Left cardiac atrium (tissue), 4 donors: ENCODE data around the gene USO1. TPM values are rescaled to one million over a fixed set of nuclear protein-coding genes. Genes with fewer than 3 reads are reported as not detected.
A peak's percentile ranks its signal among the peaks of the same experiment; 100 is the strongest.
"Not testable (repeated sequence)": the region's sequence is repeated elsewhere in the genome, so short reads cannot be mapped to it uniquely, and the experiment has no call there.

ENCODE experiments used
- ATAC-seq, 2 donors: fragments of 200-7000 bp; cut with Tn5 transposase; one replicate each; pipeline ENCODE4 v1.9.1; 2020; ENCODE audit warnings: mild to moderate bottlenecking in 2 of 2, moderate library complexity in 2 of 2
- DNase-seq: peaks from one replicate; pipeline ENCODE4 v3.0.0-alpha.2; 2020
- intact Hi-C, 2 donors: fragments of 100-400 bp; cut with DNase I; formaldehyde crosslinking; loops; one replicate each; pipeline versions ENCODE4 v1.14.1 to v1.15.1; 2022 to 2023
- long read RNA-seq: library from polyadenylated mRNA; unstranded; transcript quantifications from one replicate; pipeline ENCODE4 v2.0.0, GENCODE V29; 2021
- total RNA-seq, 2 donors: library from RNA; stranded (reverse); fragmentation: NEBNext Ultra II Directional; extraction: Animal tissue kit (Norgen Biotek cat#: 25700); gene quantifications; one replicate each; pipeline ENCODE4 v1.2.1, GENCODE V29; 2021
- donor health status: DM: no; HTN: yes; CAD: no.
- donor health status: DM: no; HTN: yes; CAD: no; lungs with severe emphysema.
- donor health status: DM: yes; HTN: yes; CAD: no.
- donor health status: Dilated cardiomyopathy.

The USO1 gene
- total RNA-seq = 10 to 100 TPM; 77.9 to 84.5 TPM
- long read RNA-seq, full-length matches to known transcripts = 26 of 63 reads
- long read RNA-seq, partial matches to known transcripts = 27 of 63 reads
- long read RNA-seq, other reads (novel, unspliced or antisense) = 10 of 63 reads

DNA sequence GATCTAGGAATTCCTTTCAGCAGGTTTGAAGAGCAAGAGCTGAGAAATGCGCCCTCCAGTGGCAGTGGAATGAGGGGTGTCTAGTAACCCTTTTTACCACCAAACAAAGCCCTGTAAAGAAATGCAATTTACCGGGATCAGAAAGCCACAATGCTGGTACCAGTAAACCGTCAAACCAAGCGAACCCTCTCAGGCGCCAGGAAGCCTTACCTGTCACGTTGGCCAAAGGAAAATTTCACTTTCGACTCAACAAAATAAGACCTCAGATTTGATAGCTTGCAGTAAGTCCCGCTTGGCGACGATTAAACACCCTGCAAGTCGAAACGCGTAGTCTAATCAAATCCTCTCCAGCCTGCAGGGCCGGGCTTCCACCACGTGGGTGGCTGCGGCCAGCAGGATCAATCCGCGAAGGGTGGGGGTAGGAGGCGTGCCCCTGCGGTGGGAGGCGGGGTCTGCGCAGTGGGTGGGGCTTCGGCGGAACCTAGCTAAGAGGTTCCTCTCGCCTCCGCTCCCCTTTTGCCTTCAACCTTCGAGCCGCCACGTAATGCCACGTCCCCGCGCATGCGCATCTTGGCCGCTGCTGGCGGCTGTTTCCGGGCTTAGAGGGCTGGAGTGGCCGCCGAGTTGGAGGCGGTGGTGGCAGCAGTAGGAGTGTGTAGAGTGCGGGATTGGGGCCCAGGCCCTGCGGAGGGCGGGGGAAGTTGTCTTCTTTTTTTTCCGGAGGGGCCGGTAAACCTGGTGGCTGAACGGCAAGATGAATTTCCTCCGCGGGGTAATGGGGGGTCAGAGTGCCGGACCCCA is at the start of gene USO1:
Gene USO1, plus strand, starts transcription at position 512 of the 801 bp plus-strand sequence. Its CDS starts 243 bp downstream, at position 755.
- DNase-seq (peak; percentile 98), ATAC-seq (peak; percentile 98)
- intact Hi-C loops = loop anchor here (1.0 to 10.0 kb wide), 2 partner anchors 49 to 51 kb away; partner anchors contain the start of gene G3BP2 (in 2 of the 2)

- no peak for DNase-seq
- ATAC-seq = no peak
- intact Hi-C loops = loop anchor here in 1 of 2 donors (10.0 kb wide), 1 partner anchor 50 kb away; the partner anchor contains the start of gene USO1
Measured at GRCh38 chr4:75675004-75675531, 49.3 kb upstream of the USO1 start.

DNA sequence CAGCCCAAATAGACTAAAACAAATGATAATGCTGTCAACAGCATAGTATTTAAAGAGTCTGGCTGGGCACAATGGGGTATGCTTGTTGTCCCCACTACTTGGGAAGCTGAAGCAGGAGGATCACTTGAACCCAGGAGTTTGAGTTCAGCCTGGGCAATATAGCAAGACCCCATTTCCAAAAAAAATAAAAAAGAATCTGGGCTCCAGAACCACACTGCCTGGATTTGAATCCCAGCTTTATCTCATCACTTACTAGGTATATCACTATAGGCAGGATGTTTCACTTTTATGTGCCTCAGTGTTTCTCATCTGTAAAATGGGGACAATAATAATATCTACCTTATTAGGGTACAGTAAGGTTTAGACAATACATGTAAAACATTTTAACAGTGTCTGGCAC is 45.9 kb upstream of the USO1 start:
- DNase-seq = no peak
- no peak for ATAC-seq
- intact Hi-C loops = loop anchor here in 1 of 2 donors (10.0 kb wide), 1 partner anchor 46 kb away; the partner anchor contains the start of gene USO1

GRCh38 chr4:75678965-75679364 is 45.4 kb upstream of the USO1 start:
- intact Hi-C loops = loop anchor here in 1 of 2 donors (10.0 kb wide), 1 partner anchor 46 kb away; the partner anchor contains the start of gene USO1

GRCh38 chr4:75679876-75680575 is 44.4 kb upstream of the USO1 start:
- intact Hi-C loops = loop anchor here in 1 of 2 donors (10.0 kb wide), 1 partner anchor 45 kb away; the partner anchor contains the start of gene USO1
- no peak for DNase-seq
- ATAC-seq = no peak

More at GRCh38 chr4:75678965-75679364, 45.4 kb upstream of the USO1 start:
- DNase-seq (no peak), ATAC-seq (no peak)

DNA sequence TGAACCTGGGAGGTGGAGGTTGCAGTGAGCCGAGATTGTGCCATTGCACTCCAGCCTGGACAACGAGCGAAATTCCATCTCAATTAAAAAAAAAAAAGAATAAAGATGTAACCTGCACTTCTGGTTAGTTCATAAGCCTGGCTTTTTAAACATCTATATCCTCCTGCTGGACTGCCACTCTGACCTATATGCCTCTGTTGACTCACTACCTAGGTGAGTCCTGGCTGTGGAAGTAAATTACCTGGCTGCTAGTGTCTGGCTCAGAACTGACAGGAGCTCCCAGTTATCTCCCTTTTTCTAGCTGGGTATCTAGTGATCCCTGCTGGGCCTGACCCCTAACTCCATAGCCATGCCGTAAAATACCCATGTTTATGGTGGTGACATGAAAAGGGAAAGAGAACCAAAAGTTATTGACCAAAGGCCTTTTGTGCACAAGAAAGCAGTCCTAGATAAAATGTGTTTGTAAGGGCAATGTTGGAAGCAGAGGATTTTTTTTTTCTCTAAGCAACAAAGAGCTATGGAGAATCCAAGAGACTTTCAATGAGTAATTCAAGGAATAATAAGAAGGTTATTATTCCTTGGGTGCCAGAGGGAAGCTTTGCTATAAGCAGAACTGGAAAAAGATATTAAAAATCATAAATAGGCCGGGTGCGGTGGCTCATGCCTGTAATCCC is 40.8 kb upstream of the USO1 start:
- no peak for ATAC-seq
- no peak for DNase-seq
- intact Hi-C loops = no loop called here

DNA sequence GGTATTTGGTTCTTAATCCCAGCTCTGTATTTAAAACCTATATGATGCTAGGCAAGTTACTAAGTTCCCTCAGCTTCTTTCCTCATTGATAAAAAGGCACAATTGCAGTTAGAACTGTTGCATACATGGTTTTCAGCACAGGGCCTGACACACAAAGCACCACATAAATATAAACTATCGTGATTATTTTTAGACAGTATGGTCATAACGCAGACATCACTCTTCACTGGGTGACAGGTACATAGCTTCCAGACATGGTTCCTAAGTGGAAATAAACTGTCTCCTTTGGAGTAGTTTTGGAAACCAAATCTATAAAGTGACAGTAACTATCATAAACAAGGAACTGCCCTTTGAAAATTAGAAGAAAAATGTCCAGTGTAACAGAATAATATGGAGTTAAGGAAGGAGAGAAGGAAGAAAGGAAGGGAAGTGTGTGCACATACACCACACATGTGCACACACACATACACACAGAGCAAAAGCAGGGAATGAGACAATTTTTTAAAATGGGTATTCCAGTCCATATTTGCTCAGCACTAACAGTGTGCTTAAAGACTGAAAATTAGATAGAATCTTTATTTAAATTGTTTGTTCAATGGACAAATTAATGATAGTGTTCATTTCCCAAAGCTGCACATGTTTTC is 38.7 kb upstream of the USO1 start:
- peak in 1 of 2 donors; percentile 26 for ATAC-seq
- intact Hi-C loops = no loop called here
- DNase-seq = no peak

DNA sequence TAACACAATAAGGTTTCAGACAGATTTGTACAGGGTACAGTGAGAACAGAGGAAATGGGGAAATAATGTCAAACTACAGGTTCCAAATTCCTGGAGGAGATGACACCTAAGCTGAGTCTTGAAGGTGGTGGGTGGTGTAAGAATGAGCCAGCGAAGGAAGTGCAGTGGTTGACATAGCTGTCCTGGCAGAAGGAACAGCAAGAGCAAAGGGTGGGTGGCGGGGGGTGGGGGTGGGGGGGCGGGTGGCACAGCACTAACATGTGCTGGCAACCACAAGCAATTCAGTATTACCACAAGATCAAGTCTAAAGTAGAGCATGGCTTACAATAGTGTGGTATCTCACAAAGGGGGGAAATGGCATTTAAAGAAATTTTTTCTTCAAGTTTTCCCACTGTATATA is 38.0 kb upstream of the USO1 start:
- ATAC-seq (no peak), DNase-seq (no peak)
- intact Hi-C loops = no loop called here

DNA sequence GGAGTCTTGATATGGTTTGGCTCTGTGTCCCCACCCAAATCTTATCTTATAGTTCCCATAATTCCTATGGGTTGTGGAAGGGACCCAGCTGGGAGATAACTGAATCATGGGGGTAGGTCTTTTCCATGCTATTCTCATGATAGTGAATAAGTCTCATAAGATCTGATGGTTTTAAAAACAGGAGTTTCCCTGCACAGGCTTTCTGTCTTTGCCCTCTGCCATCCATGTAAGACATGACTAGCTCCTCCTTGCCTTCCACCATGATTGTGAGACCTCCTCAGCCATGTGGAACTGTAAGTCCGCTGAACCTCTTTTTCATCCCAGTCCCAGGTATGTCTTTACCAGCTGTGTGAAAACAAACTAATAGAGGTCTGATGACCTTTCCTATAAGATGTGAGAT is 37.3 kb upstream of the USO1 start:
- intact Hi-C loops = not testable (repeated sequence)

DNA sequence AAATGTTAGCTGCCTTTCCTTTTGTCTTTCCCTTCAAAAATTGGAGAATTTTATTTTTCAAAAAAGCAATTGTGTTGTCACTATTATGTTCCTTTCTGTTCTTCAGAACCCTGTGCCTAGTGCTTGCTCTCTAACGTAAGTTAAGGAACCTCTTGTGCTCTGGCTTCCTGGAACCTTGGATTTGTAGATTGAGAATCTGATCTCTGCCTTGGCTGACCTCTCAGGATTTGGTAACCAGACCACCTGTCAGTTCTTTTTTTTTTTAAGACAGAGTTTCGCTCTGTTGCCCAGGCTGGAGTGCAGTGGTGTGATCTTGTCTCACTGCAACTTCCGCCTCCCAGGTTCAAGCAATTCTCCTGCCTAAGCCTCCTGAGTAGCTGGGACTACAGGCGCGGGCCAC is 32.3 kb upstream of the USO1 start:
- intact Hi-C loops, DNase-seq, ATAC-seq: not testable (repeated sequence)

More for the DNA sequence above, 37.3 kb upstream of the USO1 start:
- not testable (repeated sequence) for DNase-seq, ATAC-seq

- ATAC-seq (peak in 1 of 2 donors; percentile 86), DNase-seq (no peak)
- intact Hi-C loops = no loop called here
Measured at GRCh38 chr4:75696071-75696470, 28.3 kb upstream of the USO1 start.

- ATAC-seq (no peak), DNase-seq (no peak)
- intact Hi-C loops = no loop called here
Measured at GRCh38 chr4:75696581-75696980, 27.8 kb upstream of the USO1 start.

DNA sequence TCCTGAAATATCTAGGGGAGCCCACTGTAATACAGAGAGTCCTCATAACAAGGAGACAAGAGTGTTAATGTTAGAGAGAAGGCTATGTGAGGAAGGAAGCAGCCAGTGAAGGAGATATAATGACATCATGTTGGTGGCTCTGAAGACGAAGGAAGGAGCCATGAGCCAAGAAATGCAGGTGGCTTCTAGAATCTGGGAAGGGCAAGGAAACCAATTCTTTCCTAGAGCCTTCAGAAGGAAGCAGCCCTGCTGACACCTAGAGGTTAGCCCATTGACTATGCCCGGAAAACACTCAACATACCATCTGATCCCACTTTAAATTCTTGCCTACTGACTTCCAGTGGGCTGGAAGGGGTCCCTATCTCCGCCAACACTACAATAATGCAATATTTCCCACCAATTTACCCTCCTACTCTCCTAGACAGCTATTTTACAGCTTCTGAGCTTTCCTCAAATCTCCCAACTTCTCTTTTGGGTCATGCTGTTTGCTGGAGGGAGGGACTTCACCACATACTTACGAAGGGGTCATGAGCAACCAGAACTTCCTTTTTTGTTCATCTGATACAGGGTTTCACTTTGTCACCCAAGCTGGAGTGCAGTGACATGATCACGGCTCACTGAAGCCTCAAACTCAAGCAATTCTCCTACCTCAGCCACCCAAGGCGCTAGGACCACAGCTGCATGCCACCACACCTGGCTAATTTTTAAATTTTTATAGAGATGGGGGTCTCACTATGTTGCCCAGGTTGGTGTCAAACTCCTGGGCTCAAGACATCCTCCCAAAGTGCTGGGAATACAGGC is 26.0 kb upstream of the USO1 start:
- intact Hi-C loops = no loop called here
- peak; percentile 34 to 40 for ATAC-seq
- DNase-seq = no peak

DNA sequence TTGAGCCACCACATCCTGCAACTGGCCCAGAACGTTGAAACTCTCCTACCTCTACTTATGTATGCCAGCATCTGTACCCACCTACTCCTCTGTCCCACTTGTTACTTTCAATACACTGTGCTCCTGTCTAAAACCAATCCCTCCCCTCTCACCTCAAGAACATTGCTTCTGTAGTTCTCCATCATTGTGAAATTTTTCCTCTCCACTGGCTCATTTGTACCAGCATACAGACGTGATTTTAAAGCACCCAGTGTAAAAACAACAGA is 25.5 kb upstream of the USO1 start:
- intact Hi-C loops = no loop called here
- ATAC-seq (no peak), DNase-seq (no peak)

GRCh38 chr4:75699299-75699698 is 25.1 kb upstream of the USO1 start:
- DNase-seq (no peak), ATAC-seq (no peak)
- intact Hi-C loops = no loop called here

- intact Hi-C loops = no loop called here
- DNase-seq = no peak
- ATAC-seq = no peak
Measured at GRCh38 chr4:75702919-75703411, 21.4 kb upstream of the USO1 start.

DNA sequence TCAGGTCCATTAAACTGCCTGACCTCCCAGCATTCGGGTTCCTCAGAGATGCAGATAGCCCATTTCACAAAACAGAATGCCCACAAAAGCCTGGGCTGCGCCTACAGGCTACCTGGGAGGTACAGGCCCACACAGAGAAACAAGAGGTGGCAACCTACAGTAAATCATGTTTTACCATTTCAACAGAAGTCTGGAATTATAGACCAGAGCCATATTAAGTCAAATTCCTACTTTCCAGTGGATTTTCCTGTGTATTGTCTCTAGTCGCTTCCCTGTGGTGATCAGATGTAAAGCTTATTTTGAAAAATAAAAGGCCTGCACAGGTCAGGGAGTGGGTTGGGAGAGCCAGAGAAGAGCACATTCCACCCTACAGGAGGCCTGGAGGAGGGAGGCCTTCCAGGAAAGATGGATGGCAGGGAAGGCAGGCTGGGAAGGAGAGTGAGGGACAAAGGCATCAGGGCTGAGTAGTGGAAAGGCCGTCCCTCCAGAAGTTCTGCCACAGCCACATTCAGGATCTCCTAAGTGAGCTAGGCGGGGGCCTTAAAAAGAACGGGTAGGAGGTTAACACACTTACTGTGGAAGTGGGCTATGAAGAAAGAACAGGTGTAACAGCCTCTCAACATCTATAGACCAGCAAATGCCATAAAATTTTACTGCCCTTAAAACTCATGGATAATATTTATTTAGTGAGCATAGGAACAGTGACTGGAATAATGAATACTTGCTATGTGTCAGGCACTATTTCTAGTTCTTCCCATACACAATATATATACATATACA is 19.0 kb upstream of the USO1 start:
- no peak for ATAC-seq
- DNase-seq = no peak
- intact Hi-C loops = no loop called here
